BE2C (cell line): ENCODE data around the gene RECK.

ENCODE experiments used
- DNase-seq: peaks from one replicate; pipeline ENCODE4 v3.0.0-alpha.2; 2020
- H3K27me3 ChIP-seq: fragments of 250-450 bp; sonication (Bioruptor Pico); 2 replicates; pipeline ENCODE4 v1.5.1; 2020; ENCODE audit warnings: mild to moderate bottlenecking
- H3K36me3 ChIP-seq: fragments of 250-450 bp; sonication (Bioruptor Pico); 2 replicates; pipeline ENCODE4 v1.5.1; 2020; ENCODE audit warnings: mild to moderate bottlenecking
- H3K4me1 ChIP-seq: fragments of 250-450 bp; sonication (Bioruptor Pico); 2 replicates; pipeline ENCODE4 v1.5.1; 2020
- H3K4me3 ChIP-seq: 2 replicates; pipeline ENCODE4 v1.5.1; 2011; ENCODE audit warnings: low read depth, low read length
- H3K9me3 ChIP-seq: fragments of 250-450 bp; sonication (Bioruptor Pico); 2 replicates; pipeline ENCODE4 v1.5.1; 2020
- CTCF ChIP-seq: IDR thresholded peaks from 2 replicates; pipeline ENCODE4 v1.5.1; 2012; ENCODE audit warnings: mild to moderate bottlenecking, low read depth, low read length

Gene RECK

GRCh38 chr9:36025746-36026145, 11.0 kb upstream of the RECK start:
- H3K27me3 ChIP-seq = no peaks in the 10 kb centered on the region
- no peaks in the 10 kb centered on the region for H3K36me3 ChIP-seq
- H3K4me3 ChIP-seq = no peak overlapping the region
- no peak for TF ChIP-seq CTCF
- H3K9me3 ChIP-seq = no peaks in the 10 kb centered on the region
- DNase-seq = no peak
- peaks cover 4% of the 10 kb centered on the region; the same call in 1 of the 2 replicates for H3K4me1 ChIP-seq

DNA sequence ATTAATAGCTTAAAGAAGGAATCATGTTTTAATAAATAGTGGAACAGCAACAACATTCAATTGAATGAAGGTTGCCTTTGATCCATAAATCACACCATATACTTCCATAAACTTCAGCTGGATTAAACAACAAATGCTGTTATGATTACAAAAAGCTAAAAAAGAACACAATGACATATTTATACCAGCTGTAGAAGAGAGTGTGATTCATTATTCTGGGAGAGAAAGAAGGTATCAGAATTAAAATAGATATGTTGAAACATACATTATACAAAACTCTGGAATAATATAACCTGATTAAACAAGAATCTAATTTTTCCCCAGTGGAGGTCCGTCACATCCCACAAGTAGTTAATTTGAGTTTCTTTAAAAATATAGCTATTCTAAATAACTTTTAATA, 7.5 kb upstream of the RECK start:
- Histone ChIP-seq H3K27me3 (no peaks in the 10 kb centered on the region), H3K9me3 (no peaks in the 10 kb centered on the region), H3K4me1 (peaks cover 4% of the 10 kb centered on the region; the same call in 1 of the 2 replicates), H3K4me3 (no peak overlapping the region), H3K36me3 (no peaks in the 10 kb centered on the region)
- TF ChIP-seq CTCF = no peak
- no peak for DNase-seq

GRCh38 chr9:36029765-36030528, 6.8 kb upstream of the RECK start:
- Histone ChIP-seq H3K27me3 (no peaks in the 10 kb centered on the region), H3K9me3 (no peaks in the 10 kb centered on the region), H3K4me3 (no peak overlapping the region), H3K36me3 (no peaks in the 10 kb centered on the region), H3K4me1 (peaks cover 4% of the 10 kb centered on the region; the same call in 1 of the 2 replicates)
- DNase-seq = no peak
- TF ChIP-seq CTCF = no peak

GRCh38 chr9:36030871-36031270, 5.8 kb upstream of the RECK start:
- H3K9me3 ChIP-seq = no peaks in the 10 kb centered on the region
- H3K27me3 ChIP-seq = no peaks in the 10 kb centered on the region
- no peak overlapping the region for H3K4me3 ChIP-seq
- no peak for TF ChIP-seq CTCF
- no peaks in the 10 kb centered on the region for H3K36me3 ChIP-seq
- no peak for DNase-seq
- peaks cover 4% of the 10 kb centered on the region; the same call in 1 of the 2 replicates for H3K4me1 ChIP-seq

DNA sequence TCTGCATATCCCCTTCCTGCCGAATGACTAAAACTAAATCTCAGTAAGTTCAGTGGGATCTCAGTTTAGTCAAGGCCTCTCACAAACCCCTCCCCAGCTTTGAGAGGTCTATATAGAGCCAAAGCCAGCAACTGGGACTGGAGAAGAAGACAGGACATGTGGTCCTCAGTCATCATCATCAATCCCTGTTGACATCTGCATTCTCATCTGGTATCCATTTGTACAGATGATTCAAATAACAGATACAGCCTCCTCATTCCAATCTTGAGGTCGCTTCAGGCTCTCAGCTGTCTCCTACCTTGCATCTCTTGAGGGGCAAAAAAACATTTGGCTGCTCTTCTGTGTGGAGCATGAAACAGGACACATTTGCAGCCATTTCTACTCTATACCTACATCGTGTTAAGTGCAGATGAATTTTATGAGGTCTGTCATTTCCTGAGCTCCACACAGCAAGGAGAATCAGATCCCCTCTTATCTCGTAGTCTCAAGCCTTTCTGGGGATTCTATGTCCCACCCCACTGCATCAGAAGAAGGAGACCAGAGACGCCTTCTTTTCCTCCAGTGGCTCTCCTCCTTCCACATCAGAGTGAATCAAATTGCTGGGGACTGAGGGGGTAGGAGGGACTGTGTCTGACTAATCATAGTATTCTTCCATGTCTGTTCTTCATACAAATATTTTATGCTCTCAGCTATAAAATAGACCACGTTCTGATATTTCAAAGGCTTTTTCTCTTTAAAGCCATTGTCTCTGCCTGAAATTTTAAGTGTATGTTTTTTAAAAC, 4.7 kb upstream of the RECK start:
- Histone ChIP-seq H3K27me3 (no peaks in the 10 kb centered on the region), H3K36me3 (peaks cover 2% of the 10 kb centered on the region; the same call in 1 of the 2 replicates), H3K9me3 (no peaks in the 10 kb centered on the region), H3K4me3 (no peak overlapping the region), H3K4me1 (peaks cover 4% of the 10 kb centered on the region; the same call in 1 of the 2 replicates)
- TF ChIP-seq CTCF = no peak
- DNase-seq = no peak
